ENCODE data around the gene SH2D2A. TPM values are rescaled to one million over a fixed set of nuclear protein-coding genes. Genes with fewer than 3 reads are reported as not detected.

The SH2D2A gene
- total RNA-seq, 1 donor from 2014 or later: 2.3 TPM

- intact Hi-C loops (cut with micrococcal nuclease): no loop called here
- DNase-seq (no peak), ATAC-seq (ENCODE audit: low read depth) (peak; percentile 57)
- Mint-ChIP-seq H3K27ac (no peak overlapping the region), H3K4me1 (peaks cover 19% of the 10 kb centered on the region), H3K4me3 (no peak overlapping the region), H3K36me3 (ENCODE audit: low read depth) (no peaks in the 10 kb centered on the region), H3K9me3 (no peaks in the 10 kb centered on the region), H3K27me3 (peaks cover 76% of the 10 kb centered on the region)
- ChIA-PET POLR2A (interaction anchor here (0.6 kb wide), 1 partner anchor 345 kb away, joined by 5 read pairs; the partner anchor contains the start of gene MEF2D), CTCF (no interaction called here)
- TF ChIP-seq, protein P1, sequence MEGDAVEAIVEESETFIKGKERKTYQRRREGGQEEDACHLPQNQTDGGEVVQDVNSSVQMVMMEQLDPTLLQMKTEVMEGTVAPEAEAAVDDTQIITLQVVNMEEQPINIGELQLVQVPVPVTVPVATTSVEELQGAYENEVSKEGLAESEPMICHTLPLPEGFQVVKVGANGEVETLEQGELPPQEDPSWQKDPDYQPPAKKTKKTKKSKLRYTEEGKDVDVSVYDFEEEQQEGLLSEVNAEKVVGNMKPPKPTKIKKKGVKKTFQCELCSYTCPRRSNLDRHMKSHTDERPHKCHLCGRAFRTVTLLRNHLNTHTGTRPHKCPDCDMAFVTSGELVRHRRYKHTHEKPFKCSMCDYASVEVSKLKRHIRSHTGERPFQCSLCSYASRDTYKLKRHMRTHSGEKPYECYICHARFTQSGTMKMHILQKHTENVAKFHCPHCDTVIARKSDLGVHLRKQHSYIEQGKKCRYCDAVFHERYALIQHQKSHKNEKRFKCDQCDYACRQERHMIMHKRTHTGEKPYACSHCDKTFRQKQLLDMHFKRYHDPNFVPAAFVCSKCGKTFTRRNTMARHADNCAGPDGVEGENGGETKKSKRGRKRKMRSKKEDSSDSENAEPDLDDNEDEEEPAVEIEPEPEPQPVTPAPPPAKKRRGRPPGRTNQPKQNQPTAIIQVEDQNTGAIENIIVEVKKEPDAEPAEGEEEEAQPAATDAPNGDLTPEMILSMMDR (IDR thresholded peaks at IDR 0.05): no peak
Measured at GRCh38 chr1:156845055-156845952, 28.7 kb upstream of the SH2D2A start.

DNA sequence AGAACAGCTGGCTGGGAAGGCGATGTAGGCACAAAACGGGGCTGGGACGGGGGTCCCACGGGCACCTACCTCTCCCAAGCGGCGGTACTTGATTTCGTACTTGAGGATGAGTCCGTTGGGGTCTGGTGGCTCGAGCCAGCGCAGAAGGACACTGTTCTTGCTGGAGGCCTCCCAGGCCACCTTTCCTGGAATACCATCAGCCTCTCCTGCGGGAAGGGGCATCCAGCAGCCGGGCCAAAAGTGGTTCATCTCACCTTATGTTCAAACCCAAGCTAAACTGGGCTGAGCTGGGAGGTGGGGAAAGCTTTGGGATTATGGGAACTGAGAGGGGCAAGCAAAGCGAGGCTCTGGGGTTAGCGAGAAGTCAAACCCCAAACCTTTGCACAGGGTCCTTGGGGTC lies 28.0 kb upstream of the SH2D2A start:
- intact Hi-C loops (cut with micrococcal nuclease): no loop called here
- no peak overlapping the region for H3K27ac Mint-ChIP-seq
- TF ChIP-seq, protein P1 (IDR thresholded peaks at IDR 0.05): no peak
- DNase-seq: no peak
- no peak overlapping the region for H3K4me3 Mint-ChIP-seq
- ChIA-PET CTCF (no interaction called here), POLR2A (interaction anchor here (0.6 kb wide), 1 partner anchor 344 kb away, joined by 5 read pairs; the partner anchor contains the start of gene MEF2D)
- H3K36me3 Mint-ChIP-seq (ENCODE audit: low read depth): no peaks in the 10 kb centered on the region
- no peaks in the 10 kb centered on the region for H3K9me3 Mint-ChIP-seq
- peaks cover 19% of the 10 kb centered on the region for H3K4me1 Mint-ChIP-seq
- H3K27me3 Mint-ChIP-seq: peaks cover 76% of the 10 kb centered on the region
- no peak for ATAC-seq (ENCODE audit: low read depth)

- Mint-ChIP-seq H3K4me1 (peaks cover 18% of the 10 kb centered on the region), H3K27ac (no peak overlapping the region), H3K36me3 (ENCODE audit: low read depth) (no peaks in the 10 kb centered on the region), H3K27me3 (peaks cover 71% of the 10 kb centered on the region), H3K9me3 (no peaks in the 10 kb centered on the region), H3K4me3 (peak overlapping the region; percentile 35)
- CTCF ChIA-PET: no interaction called here
- POLR2A ChIA-PET: no interaction called here
- intact Hi-C loops (cut with micrococcal nuclease): no loop called here
- TF ChIP-seq, protein P1 (IDR thresholded peaks at IDR 0.05): no peak
- ATAC-seq (ENCODE audit: low read depth): no peak
- DNase-seq: no peak
Measured at GRCh38 chr1:156844102-156844501, 27.5 kb upstream of the SH2D2A start.

GRCh38 chr1:156842618-156843300 lies 26.1 kb upstream of the SH2D2A start:
- DNase-seq (no peak), ATAC-seq (ENCODE audit: low read depth) (no peak)
- Mint-ChIP-seq H3K27me3 (peaks cover 65% of the 10 kb centered on the region), H3K9me3 (no peaks in the 10 kb centered on the region), H3K4me1 (peaks cover 12% of the 10 kb centered on the region), H3K27ac (no peak overlapping the region), H3K4me3 (no peak overlapping the region), H3K36me3 (ENCODE audit: low read depth) (no peaks in the 10 kb centered on the region)
- intact Hi-C loops (cut with micrococcal nuclease): no loop called here
- ChIA-PET POLR2A (no interaction called here), CTCF (no interaction called here)
- TF ChIP-seq, protein P1 (IDR thresholded peaks at IDR 0.05): no peak

- POLR2A ChIA-PET: no interaction called here
Measured at GRCh38 chr1:156841295-156841855, 24.7 kb upstream of the SH2D2A start.

More at GRCh38 chr1:156841295-156841855, 24.7 kb upstream of the SH2D2A start:
- DNase-seq (no peak), ATAC-seq (ENCODE audit: low read depth) (no peak)
- intact Hi-C loops (cut with micrococcal nuclease): no loop called here
- Mint-ChIP-seq H3K27me3 (peaks cover 56% of the 10 kb centered on the region), H3K27ac (no peak overlapping the region), H3K4me3 (no peak overlapping the region), H3K4me1 (peaks cover 12% of the 10 kb centered on the region), H3K36me3 (ENCODE audit: low read depth) (no peaks in the 10 kb centered on the region), H3K9me3 (no peaks in the 10 kb centered on the region)
- TF ChIP-seq, protein P1 (IDR thresholded peaks at IDR 0.05): no peak
- CTCF ChIA-PET: no interaction called here
